Measurements from ENCODE around the gene TM9SF4. TPM values are rescaled to one million over a fixed set of nuclear protein-coding genes. Genes with fewer than 3 reads are reported as not detected.
A peak's percentile ranks its signal among the peaks of the same experiment; 100 is the strongest.

Gene TM9SF4
- total and polyA plus RNA-seq, 2 of the 8 experiments (the other 6 are each of a cell fraction or from before 2014, with no cell fraction given): 38.4 to 68.7 TPM

GRCh38 chr20:32110727-32111126 lies 1.2 kb downstream of the TM9SF4 start:
- Histone ChIP-seq H4K5ac (ENCODE audit: insufficient read length, low read depth, low read length) (no peak overlapping the region), H3K4me3 (ENCODE audit: extremely low read depth in 1 of 4, insufficient read depth in 2 of 4, low read depth in 3 of 4, low read length in 4 of 4) (peak overlapping the region; percentile 81 to 100 (median 96); a peak in 7 of 8 replicates), H2BK12ac (ENCODE audit: low read depth, low read length) (no peak overlapping the region), H3K9ac (replicated peaks in 1 of 4; ENCODE audit: extremely low read depth in 1 of 4, low read depth in 3 of 4, low read length in 3 of 4) (peak overlapping the region in 3 of 4 experiments; percentile 99 to 100 (median 100); a peak in 5 of 7 replicates), H3K27ac (ENCODE audit: low read depth, low read length) (peak overlapping the region; percentile 100; the same call in 1 of the 2 replicates), H3K14ac (ENCODE audit: insufficient read length) (no peak overlapping the region), H3K79me2 (ENCODE audit: control insufficient read depth in 1 of 2, insufficient read depth in 2 of 2, low read length in 2 of 2) (peaks cover 0 to 55% of the 10 kb centered on the region in 2 experiments; a peak in 3 of 4 replicates), H3K4me1 (replicated peaks in 1 of 4; ENCODE audit: control insufficient read depth in 3 of 4, insufficient read depth in 4 of 4, low read length in 3 of 4) (peaks cover 0 to 3% (median 0%) of the 10 kb centered on the region in 4 experiments; a peak in 3 of 7 replicates), H3K56ac (replicated peaks; ENCODE audit: insufficient read length, low read depth, low read length) (no peak overlapping the region), H2BK5ac (ENCODE audit: low read depth, low read length) (no peak overlapping the region; the same call in 1 of the 2 replicates), H2AK5ac (ENCODE audit: low read depth, low read length) (no peak overlapping the region), H3K18ac (ENCODE audit: extremely low read depth, low read length) (no peak overlapping the region), H2BK15ac (ENCODE audit: low read length) (no peak overlapping the region), H2BK120ac (replicated peaks; ENCODE audit: low read depth, low read length) (no peak overlapping the region), H3K9me3 (ENCODE audit: insufficient read depth in 2 of 2, low read depth in 1 of 2, low read length in 1 of 2) (no peaks in the 10 kb centered on the region), H3K4ac (replicated peaks; ENCODE audit: insufficient read length, low read depth, low read length) (no peak overlapping the region), H3K79me1 (ENCODE audit: low read depth, low read length) (peaks cover 9% of the 10 kb centered on the region; the same call in 1 of the 2 replicates), H4K20me1 (replicated peaks in 1 of 2; ENCODE audit: control insufficient read depth in 1 of 2, insufficient read depth in 2 of 2, low read length in 2 of 2) (peaks cover 4 to 13% of the 10 kb centered on the region in 2 experiments), H2BK20ac (ENCODE audit: low read length) (no peak overlapping the region), H2AFZ (ENCODE audit: low read length) (no peak overlapping the region), H4K8ac (ENCODE audit: extremely low read depth, insufficient read depth, low read length) (no peak overlapping the region), H3K23me2 (ENCODE audit: low read depth, low read length) (peaks cover 5% of the 10 kb centered on the region), H4K91ac (replicated peaks; ENCODE audit: insufficient read length, low read length) (no peak overlapping the region), H3K27me3 (replicated peaks in 1 of 4; ENCODE audit: control insufficient read depth in 3 of 4, extremely low read depth in 1 of 4, insufficient read depth in 3 of 4, low read length in 3 of 4) (no peaks in the 10 kb centered on the region), H3K4me2 (ENCODE audit: insufficient read depth in 1 of 2, low read depth in 2 of 2, low read length in 2 of 2) (peak overlapping the region; percentile 78 to 80), H3K36me3 (ENCODE audit: control insufficient read depth in 2 of 4, insufficient read depth in 4 of 4, low read length in 3 of 4) (peaks cover 0 to 4% (median 0%) of the 10 kb centered on the region in 4 experiments; a peak in 2 of 8 replicates), H3K23ac (ENCODE audit: insufficient read length) (no peak overlapping the region)
- ChIA-PET CTCF (ENCODE audit: partially characterized antibody) (interaction anchor here (1.4 to 2.4 kb wide), 2 partner anchors 10 to 246 kb away, joined by 3 to 6 read pairs; no protein-coding TSS in a partner anchor), POLR2A (ENCODE audit: partially characterized antibody) (interaction anchor here (1.0 to 2.2 kb wide), 6 partner anchors 10 to 303 kb away, joined by 3 to 8 read pairs (median 4); no protein-coding TSS in a partner anchor)
- WGBS, 2 experiments (ENCODE audit: extremely low coverage in 1 of 2, insufficient coverage in 1 of 2, insufficient read length in 1 of 2, insufficient replicate concordance in 2 of 2, low coverage in 1 of 2, low lambda C conversion rate in 2 of 2, missing lambda C conversion rate in 1 of 2): 84% methylated on average over 3 of the region's 3 CpGs; no CpG with 5 or more reads in 1 of the 2 experiments
- FAIRE-seq (no peak), DNase-seq (ENCODE audit: low read depth in 1 of 2, low spot score in 2 of 2) (no peak)
- TF ChIP-seq RXRA (IDR thresholded peaks at IDR 0.05; ENCODE audit: insufficient read depth, low read depth, low read length): no peak
- TF ChIP-seq RBBP5 (IDR thresholded peaks at IDR 0.05; ENCODE audit: borderline replicate concordance, low read depth, low read length): no peak
- TF ChIP-seq CEBPB (IDR thresholded peaks at IDR 0.05; ENCODE audit: low read depth, low read length): no peak
- no peak for TF ChIP-seq POLR2A (IDR thresholded peaks at IDR 0.05; ENCODE audit: control extremely low read depth in 1 of 2, low read depth in 2 of 2, low read length in 2 of 2)

Data from H1 (cell line).